HCT116 (cell line): ENCODE data around the gene COL15A1. TPM values are rescaled to one million over a fixed set of nuclear protein-coding genes. Genes with fewer than 3 reads are reported as not detected.

Source experiments
- ATAC-seq: fragments of 200-7000 bp; cut with Tn5 transposase; 2 replicates; pipeline ENCODE4 v1.9.1; 2020; ENCODE audit warnings: mild to moderate bottlenecking, moderate library complexity
- BruUV-seq: library from RNA; stranded (reverse); fragments of 400-500 nt; replicated peaks from 2 replicates; lab custom pipeline; 2021; lab: Mats Ljungman, UMichigan
- CTCF ChIA-PET: fragments of 300-600 bp; sonication (Branson Sonifier 250); formaldehyde crosslinking; loops from one replicate; lab custom pipeline; 2021; ENCODE audit warnings: antibody characterized with exemption; lab: Charles Lee
- POLR2A ChIA-PET: fragments of 300-600, 350-600 bp; sonication (Branson Sonifier 250); formaldehyde crosslinking; loops from one replicate; lab custom pipeline; 2021; ENCODE audit warnings: antibody characterized with exemption; lab: Charles Lee
- RAD21 ChIA-PET, 2 experiments: fragments of 300-600 bp; sonication (Branson Sonifier 250); formaldehyde crosslinking; loops; one replicate each; lab custom pipeline; 2023; ENCODE audit warnings: low total read pairs in 2 of 2; ENCODE audit not compliant: uncharacterized antibody in 2 of 2, unreplicated experiment in 2 of 2, low non-redundant PET in 1 of 2; lab: Charles Lee
- DNase-seq: peaks from one replicate; pipeline ENCODE4 v3.0.0-alpha.2; 2010; ENCODE audit warnings: low read depth, low spot score
- H2AFZ ChIP-seq: fragments of 200-600 bp; shearing (Covaris generic), sonication (generic); 2 replicates; pipeline ENCODE4 v1.6.1; 2017; ENCODE audit warnings: low read depth, mixed run types, mixed read lengths, antibody characterized with exemption, low read length; ENCODE audit not compliant: poor library complexity, severe bottlenecking
- H3K27ac ChIP-seq: 2 replicates; pipeline ENCODE4 v1.5.1; 2012; ENCODE audit warnings: low read depth, low read length
- H3K27me3 ChIP-seq: fragments of 200-600 bp; sonication (generic); 2 replicates; pipeline ENCODE4 v1.6.1; 2016; ENCODE audit warnings: mixed run types, low read length, mixed read lengths; ENCODE audit not compliant: insufficient read depth
- H3K36me3 ChIP-seq, 2 experiments: fragments of 200-500 bp in 1 of 2; fragments of 200-600 bp in 1 of 2; sonication (Bioruptor generic) in 1 of 2; sonication (generic) in 1 of 2; 2 replicates each; pipeline versions ENCODE4 v1.5.1 to v1.6.1; 2014 to 2016; ENCODE audit warnings: low read length in 2 of 2, inconsistent platforms in 1 of 2, mixed read lengths in 1 of 2, mixed run types in 1 of 2; ENCODE audit not compliant: insufficient read depth in 2 of 2, control insufficient read depth in 1 of 2
- H3K4me1 ChIP-seq, 2 experiments: fragments of 200-600 bp in 1 of 2; sonication (generic) in 1 of 2; 2 replicates each; pipeline versions ENCODE4 v1.5.1 to v1.6.1; 2012 to 2017; ENCODE audit warnings: low read length in 2 of 2, inconsistent platforms in 1 of 2, mild to moderate bottlenecking in 1 of 2, mixed read lengths in 1 of 2, mixed run types in 1 of 2, moderate library complexity in 1 of 2; ENCODE audit not compliant: insufficient read depth in 2 of 2, control insufficient read depth in 1 of 2
- H3K4me2 ChIP-seq: fragments of 200-600 bp; sonication (generic); 2 replicates; pipeline ENCODE4 v1.6.1; 2017; ENCODE audit warnings: mixed run types, low read length, mixed read lengths
- H3K4me3 ChIP-seq, 2 experiments: fragments of 200-600 bp in 1 of 2; sonication (generic) in 1 of 2; replicated peaks in 1 of 2; 2 replicates each; pipeline ENCODE4 v1.5.1; 2011 to 2016; ENCODE audit warnings: low read length in 2 of 2, control low read depth in 1 of 2, low read depth in 1 of 2, mild to moderate bottlenecking in 1 of 2, mixed read lengths in 1 of 2, mixed run types in 1 of 2
- H3K79me2 ChIP-seq: fragments of 200-600 bp; sonication (generic); 2 replicates; pipeline ENCODE4 v1.6.1; 2017; ENCODE audit warnings: mild to moderate bottlenecking, mixed run types, low read length, moderate library complexity, mixed read lengths; ENCODE audit not compliant: insufficient read depth
- H3K9ac ChIP-seq: fragments of 200-600 bp; sonication (generic); 2 replicates; pipeline ENCODE4 v1.6.1; 2016; ENCODE audit warnings: low read length, mixed read lengths
- H3K9me2 ChIP-seq: fragments of 200-600 bp; sonication (generic), shearing (Covaris generic); 2 replicates; pipeline ENCODE4 v1.6.1; 2017; ENCODE audit warnings: mixed run types, mild to moderate bottlenecking, moderate library complexity; ENCODE audit not compliant: insufficient read depth
- H3K9me3 ChIP-seq, 2 experiments: fragments of 200-500 bp in 1 of 2; fragments of 200-600 bp in 1 of 2; sonication (Bioruptor generic) in 1 of 2; sonication (generic) in 1 of 2; 2 replicates each; pipeline ENCODE4 v1.6.1; 2014 to 2017; ENCODE audit warnings: low read length in 2 of 2, mixed read lengths in 2 of 2, inconsistent platforms in 1 of 2, low read depth in 1 of 2, mild to moderate bottlenecking in 1 of 2, mixed run types in 1 of 2, moderate library complexity in 1 of 2; ENCODE audit not compliant: control insufficient read depth in 1 of 2, insufficient read depth in 1 of 2
- H4K20me1 ChIP-seq: fragments of 200-600 bp; sonication (generic), shearing (Covaris generic); 2 replicates; pipeline ENCODE4 v1.6.1; 2017; ENCODE audit warnings: mixed run types, mild to moderate bottlenecking, moderate library complexity; ENCODE audit not compliant: insufficient read depth
- CEBPB ChIP-seq: IDR thresholded peaks from 2 replicates; pipeline ENCODE4 v1.6.1; 2012; ENCODE audit warnings: low read depth
- EGR1 ChIP-seq: IDR thresholded peaks from 2 replicates; pipeline ENCODE4 v1.6.1; 2012; ENCODE audit warnings: low read depth
- EZH2 ChIP-seq: fragments of 200-600 bp; sonication (generic); IDR thresholded peaks from 2 replicates; pipeline ENCODE4 v1.6.1; 2017; ENCODE audit warnings: antibody characterized with exemption, mixed run types
- EZH2phosphoT487 ChIP-seq: fragments of 200-600 bp; IDR thresholded peaks from 2 replicates; pipeline ENCODE4 v1.6.1; 2018; ENCODE audit warnings: antibody characterized with exemption, borderline replicate concordance
- JUND ChIP-seq: IDR thresholded peaks from 2 replicates; pipeline ENCODE4 v1.6.1; 2012
- POLR2AphosphoS5 ChIP-seq: IDR thresholded peaks from 2 replicates; pipeline ENCODE4 v1.6.1; 2011; ENCODE audit warnings: mild to moderate bottlenecking, low read depth, low read length, moderate library complexity
- RAD21 ChIP-seq: IDR thresholded peaks from 2 replicates; pipeline ENCODE4 v1.6.1; 2012; ENCODE audit warnings: low read depth, mild to moderate bottlenecking
- REST ChIP-seq: IDR thresholded peaks from 2 replicates; pipeline ENCODE4 v1.6.1; 2012; ENCODE audit warnings: low read depth
- SIN3A ChIP-seq: IDR thresholded peaks from 2 replicates; pipeline ENCODE4 v1.6.1; 2012; ENCODE audit warnings: low read depth
- SP1 ChIP-seq: IDR thresholded peaks from 2 replicates; pipeline ENCODE4 v1.6.1; 2012; ENCODE audit warnings: low read depth
- TCF7L2 ChIP-seq: IDR thresholded peaks from 2 replicates; pipeline ENCODE4 v1.7.0; 2011; ENCODE audit warnings: borderline replicate concordance, inconsistent platforms; ENCODE audit not compliant: insufficient read depth, insufficient read length; ENCODE audit errors: extremely low read depth
- intact Hi-C: fragments of 100-400 bp; cut with micrococcal nuclease; formaldehyde crosslinking; loops from 2 replicates; pipeline ENCODE4 v1.10.0; 2022
- total RNA-seq: library from RNA; stranded (reverse); gene quantifications from one replicate; pipeline ENCODE4 v1.2.1, GENCODE V29; 2021; ENCODE audit not compliant: unreplicated experiment
- TF ChIP-seq, protein P1 (sequence below): IDR thresholded peaks from 2 replicates; pipeline ENCODE4 v1.6.1; 2012
- TF ChIP-seq, protein P2 (sequence below): IDR thresholded peaks from 2 replicates; pipeline ENCODE4 v1.6.1; 2012

COL15A1 gene
- total RNA-seq, 1 experiment from 2014 or later: 0.15 TPM

DNA sequence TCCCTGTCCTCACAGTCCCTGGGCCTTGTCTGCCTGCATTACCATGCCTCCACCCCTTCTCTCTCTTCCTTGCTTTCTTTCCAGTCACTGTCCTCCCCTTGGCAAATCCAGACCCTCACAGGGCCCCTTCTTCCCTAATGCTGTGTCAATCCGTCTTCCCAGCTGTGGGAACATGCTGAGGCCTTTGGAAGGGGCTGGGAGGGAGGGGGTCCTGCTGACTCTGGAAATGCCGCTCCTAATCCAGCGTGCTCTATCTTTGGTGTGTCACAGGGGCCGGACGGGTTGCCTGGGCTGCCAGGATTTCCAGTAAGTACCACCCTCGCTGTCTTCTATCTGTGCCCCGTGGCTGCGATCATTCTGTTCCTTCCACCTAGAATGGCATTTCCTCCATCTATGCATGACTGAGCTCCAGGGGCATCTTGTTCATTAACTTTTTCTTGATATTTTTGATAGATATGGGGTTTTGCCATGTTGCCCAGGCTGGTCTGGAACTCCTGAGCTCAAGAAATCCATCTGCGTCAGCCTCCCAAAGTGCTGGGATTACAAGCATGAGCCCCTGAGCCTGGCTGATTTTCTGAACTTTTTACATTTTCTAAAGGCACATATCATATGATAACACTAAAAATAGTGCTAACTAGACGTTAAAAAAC lies 96.7 kb downstream of the COL15A1 start:
- DNase-seq: no peak
- H3K9me2 ChIP-seq: no peaks in the 10 kb centered on the region
- H3K27me3 ChIP-seq: 0 out of 2 replicates have a peak, but pooled peaks cover 2% of the 10 kb centered on the region
- ChIA-PET POLR2A (no interaction called here), RAD21 (no interaction called here), CTCF (no interaction called here)
- H3K4me1 ChIP-seq: no peaks in the 10 kb centered on the region
- H3K9ac ChIP-seq: no peak overlapping the region
- H3K4me3 ChIP-seq: no peak overlapping the region
- BruUV-seq: no TSS peak
- H3K79me2 ChIP-seq: no peaks in the 10 kb centered on the region
- ATAC-seq: no peak
- no peaks in the 10 kb centered on the region for H4K20me1 ChIP-seq
- no peak overlapping the region for H3K27ac ChIP-seq
- H3K9me3 ChIP-seq: peaks cover 0 to 7% of the 10 kb centered on the region in 2 experiments; a peak in 1 of 4 replicates
- no peak overlapping the region for H2AFZ ChIP-seq
- TF ChIP-seq POLR2AphosphoS5 (no peak), EGR1 (no peak), SIN3A (no peak), TCF7L2 (no peak), RAD21 (no peak), JUND (no peak), SP1 (no peak), EZH2 (no peak), EZH2phosphoT487 (no peak), REST (no peak), CEBPB (no peak)
- TF ChIP-seq, protein P1, sequence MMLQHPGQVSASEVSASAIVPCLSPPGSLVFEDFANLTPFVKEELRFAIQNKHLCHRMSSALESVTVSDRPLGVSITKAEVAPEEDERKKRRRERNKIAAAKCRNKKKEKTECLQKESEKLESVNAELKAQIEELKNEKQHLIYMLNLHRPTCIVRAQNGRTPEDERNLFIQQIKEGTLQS: no peak
- TF ChIP-seq, protein P2, sequence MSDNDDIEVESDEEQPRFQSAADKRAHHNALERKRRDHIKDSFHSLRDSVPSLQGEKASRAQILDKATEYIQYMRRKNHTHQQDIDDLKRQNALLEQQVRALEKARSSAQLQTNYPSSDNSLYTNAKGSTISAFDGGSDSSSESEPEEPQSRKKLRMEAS: no peak
- H3K36me3 ChIP-seq: no peaks in the 10 kb centered on the region
- H3K4me2 ChIP-seq: no peak overlapping the region
- intact Hi-C loops: no loop called here
